ENCODE data around the gene PRRG1.
"Not testable (repeated sequence)": the region's sequence is repeated elsewhere in the genome, so short reads cannot be mapped to it uniquely, and the experiment has no call there.

The PRRG1 gene

DNA sequence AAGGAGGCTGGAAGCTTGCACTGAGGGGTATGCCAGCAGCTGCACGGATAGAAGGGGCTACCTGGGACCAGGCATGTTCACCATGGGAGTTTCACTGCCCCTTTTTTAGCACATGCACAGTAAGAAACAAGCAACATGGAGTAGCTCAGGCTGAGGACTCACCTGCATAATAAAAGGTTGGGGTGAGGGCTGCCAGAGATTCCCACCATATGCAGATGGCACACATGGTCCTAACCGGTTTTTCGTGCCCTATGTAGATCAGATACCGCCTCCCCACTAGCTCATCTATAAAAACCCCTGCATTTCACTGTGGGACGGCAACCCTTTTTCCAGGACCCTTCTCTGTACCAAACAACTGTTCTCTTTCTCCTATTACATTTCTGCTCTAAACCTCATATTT, 125.3 kb downstream of the PRRG1 start:
- no peak for DNase-seq

GRCh38 chrX:37476571-37477170, 127.5 kb downstream of the PRRG1 start:
- DNase-seq, result no peak

DNA sequence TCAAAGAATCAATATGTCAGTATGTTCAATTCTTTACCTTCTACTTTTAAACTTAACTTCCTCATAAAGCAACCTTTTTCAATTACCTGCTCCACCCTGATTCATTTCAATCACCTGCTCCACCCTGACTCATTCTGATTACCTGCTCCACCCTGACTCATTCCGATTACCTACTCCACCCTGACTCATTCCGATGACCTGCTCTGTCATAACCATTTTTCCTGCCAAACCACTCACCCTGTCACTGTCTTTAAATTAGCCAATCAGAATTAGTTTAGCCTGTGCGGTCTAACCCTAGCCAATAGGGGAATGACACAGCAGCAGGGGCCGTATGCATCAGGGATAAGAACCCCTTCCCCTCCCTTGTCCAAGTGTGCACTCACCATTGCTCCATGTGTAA, 135.2 kb downstream of the PRRG1 start:
- DNase-seq, result not testable (repeated sequence)

- no peak for DNase-seq
These were observed 136.3 kb downstream of the PRRG1 start for GRCh38 chrX:37485429-37485828.

- no peak for DNase-seq
These were observed 138.1 kb downstream of the PRRG1 start for GRCh38 chrX:37487271-37487670.

GRCh38 chrX:37488323-37488722, 139.2 kb downstream of the PRRG1 start:
- DNase-seq, result no peak

DNA sequence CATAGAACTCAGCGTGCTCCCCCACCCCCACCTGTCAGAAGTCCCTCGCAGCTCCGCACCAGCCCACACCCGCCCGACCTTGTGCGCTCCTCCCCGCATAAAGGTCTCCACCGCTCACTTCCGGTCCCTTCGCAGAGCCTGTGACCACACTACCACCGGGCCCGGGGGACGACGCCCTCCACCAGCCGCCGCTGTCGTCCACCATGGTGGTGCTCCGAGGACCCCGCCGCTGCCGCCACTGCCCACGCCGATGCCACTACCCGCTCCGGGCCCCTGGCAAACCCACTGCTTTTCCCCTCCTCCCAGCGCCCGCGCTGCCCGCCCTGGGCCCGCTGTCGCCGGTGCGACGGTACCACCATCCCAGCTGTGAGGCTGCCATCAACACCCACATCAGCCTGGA, 142.5 kb downstream of the PRRG1 start:
- DNase-seq, result no peak

- not testable (repeated sequence) for DNase-seq
These were observed 146.6 kb downstream of the PRRG1 start for GRCh38 chrX:37495760-37496159.

- not testable (repeated sequence) for DNase-seq
These were observed 148.0 kb downstream of the PRRG1 start for GRCh38 chrX:37497126-37497525.

- DNase-seq, result not testable (repeated sequence)
These were observed 149.2 kb downstream of the PRRG1 start for GRCh38 chrX:37498323-37498722.

GRCh38 chrX:37499649-37500048, 150.5 kb downstream of the PRRG1 start:
- not testable (repeated sequence) for DNase-seq

DNA sequence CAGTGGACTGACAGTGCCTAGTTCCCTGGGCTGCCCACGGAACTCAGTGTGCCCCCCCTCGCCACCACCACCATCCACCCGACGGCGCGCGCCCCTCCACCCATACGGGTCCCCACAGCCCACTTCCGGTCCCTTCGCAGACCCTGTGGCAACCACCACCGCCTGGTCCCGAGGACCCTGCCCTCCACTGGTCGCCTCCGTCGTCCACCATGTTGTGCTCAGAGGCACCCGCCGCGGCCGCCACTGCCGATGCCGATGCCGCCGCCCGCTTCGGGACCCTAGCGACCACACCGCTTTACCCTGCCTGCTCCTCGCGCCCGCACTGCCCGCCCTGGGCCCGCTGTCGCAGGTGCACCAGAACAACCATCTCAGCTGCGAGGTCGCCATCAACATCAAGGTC, 155.8 kb downstream of the PRRG1 start:
- no peak for DNase-seq
